Neural cell (in vitro differentiated cells): ENCODE data around the gene SOBP.

Experiments
- CTCF ChIP-seq: fragments of 450-650 bp; IDR thresholded peaks from 2 replicates; pipeline ENCODE4 v1.5.1; 2014; ENCODE audit warnings: antibody characterized with exemption, mild to moderate bottlenecking, moderate library complexity; ENCODE audit not compliant: poor library complexity, severe bottlenecking
- EP300 ChIP-seq: fragments of 450-650 bp; conservative IDR thresholded peaks from 2 replicates; pipeline ENCODE4 v1.6.1; 2014; ENCODE audit warnings: antibody characterized with exemption, mild to moderate bottlenecking, moderate library complexity; ENCODE audit not compliant: poor library complexity, severe bottlenecking
- EZH2 ChIP-seq: fragments of 200-600, 300-800 bp; shearing (Covaris generic), sonication (generic); IDR thresholded peaks from 2 replicates; pipeline ENCODE4 v1.6.1; 2014; ENCODE audit warnings: antibody characterized with exemption, low read length, borderline replicate concordance, mild to moderate bottlenecking; ENCODE audit not compliant: insufficient read depth, poor library complexity, severe bottlenecking
- MXI1 ChIP-seq: fragments of 450-650 bp; conservative IDR thresholded peaks from 2 replicates; pipeline ENCODE4 v1.6.1; 2014; ENCODE audit warnings: antibody characterized with exemption, mild to moderate bottlenecking; ENCODE audit not compliant: poor library complexity, severe bottlenecking
- POLR2AphosphoS5 ChIP-seq: IDR thresholded peaks from 2 replicates; pipeline ENCODE4 v1.6.1; 2012
- RAD21 ChIP-seq: fragments of 450-650 bp; conservative IDR thresholded peaks from 2 replicates; pipeline ENCODE4 v1.6.1; 2014; ENCODE audit warnings: antibody characterized with exemption, mild to moderate bottlenecking, moderate library complexity
- REST ChIP-seq: IDR thresholded peaks from 2 replicates; pipeline ENCODE4 v1.6.1; 2012; ENCODE audit warnings: borderline replicate concordance
- SMC3 ChIP-seq: fragments of 450-650 bp; conservative IDR thresholded peaks from 2 replicates; pipeline ENCODE4 v1.6.1; 2014; ENCODE audit warnings: antibody characterized with exemption, mild to moderate bottlenecking, moderate library complexity; ENCODE audit not compliant: poor library complexity
- TAF1 ChIP-seq: IDR thresholded peaks from 2 replicates; pipeline ENCODE4 v1.6.1; 2012; ENCODE audit warnings: low read depth

- TF ChIP-seq CTCF (no peak), EP300 (no peak), EZH2 (no peak), REST (no peak), POLR2AphosphoS5 (no peak), TAF1 (no peak), RAD21 (no peak), SMC3 (no peak), MXI1 (no peak)
These were observed 200.7 kb downstream of the SOBP start for GRCh38 chr6:107690643-107691061.
